B cell (primary cell): ENCODE data around the gene SCRN2.

Source experiments
- CTCF ChIP-seq: fragments of 200-600 bp; IDR thresholded peaks from one replicate; pipeline ENCODE4 v1.8.0; 2022; ENCODE audit warnings: antibody characterized with exemption, mild to moderate bottlenecking
- EZH2 ChIP-seq: IDR thresholded peaks from 2 replicates; pipeline ENCODE4 v1.6.1; 2012; ENCODE audit warnings: borderline replicate concordance, low read depth, mild to moderate bottlenecking, moderate library complexity, low read length; ENCODE audit not compliant: insufficient read depth, poor library complexity, severe bottlenecking

- TF ChIP-seq CTCF (peak; percentile 95), EZH2 (no peak)
Measured at GRCh38 chr17:47889734-47890529, 48.9 kb upstream of the SCRN2 start.
